ENCODE data around the gene WDR88. TPM values are rescaled to one million over a fixed set of nuclear protein-coding genes. Genes with fewer than 3 reads are reported as not detected.

WDR88 gene
- total RNA-seq, 4 donors from 2014 or later: not detected

DNA sequence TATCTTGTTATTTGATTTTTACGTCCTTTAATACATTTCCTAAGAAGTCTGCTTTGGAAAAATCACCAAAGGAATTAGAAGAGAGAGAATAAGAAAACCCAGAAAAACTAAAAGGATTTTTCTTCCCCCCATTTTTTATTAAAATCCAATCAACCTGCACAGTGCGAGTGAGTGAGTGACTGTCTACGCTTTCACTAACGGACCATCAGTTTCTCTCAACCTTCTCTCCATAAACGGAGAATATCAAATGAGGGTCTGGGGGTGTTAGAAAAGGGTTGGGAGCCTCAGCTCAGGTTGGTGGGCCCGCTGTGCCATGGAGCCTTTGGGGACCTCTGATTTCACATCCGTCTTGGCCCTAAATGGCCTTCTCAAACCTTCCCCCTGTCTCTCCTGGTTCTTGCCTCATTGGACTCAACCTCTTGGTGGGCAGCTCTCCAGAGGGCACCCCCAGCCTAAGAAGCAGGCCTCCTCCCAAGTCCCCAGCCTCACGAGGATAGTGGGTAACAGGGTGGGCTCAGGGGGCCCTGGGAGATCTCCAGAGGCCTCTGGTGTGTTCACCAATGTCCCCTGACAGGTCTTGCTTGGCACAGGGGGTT is 61.5 kb downstream of the WDR88 start:
- no peaks in the 10 kb centered on the region for H3K9me3 ChIP-seq
- H3K4me3 ChIP-seq (replicated peaks in 1 of 3): no peak overlapping the region
- intact Hi-C loops (cut with DNase I): no loop called here
- TF ChIP-seq POLR2A (IDR thresholded peaks at IDR 0.05): no peak
- TF ChIP-seq, protein P1, sequence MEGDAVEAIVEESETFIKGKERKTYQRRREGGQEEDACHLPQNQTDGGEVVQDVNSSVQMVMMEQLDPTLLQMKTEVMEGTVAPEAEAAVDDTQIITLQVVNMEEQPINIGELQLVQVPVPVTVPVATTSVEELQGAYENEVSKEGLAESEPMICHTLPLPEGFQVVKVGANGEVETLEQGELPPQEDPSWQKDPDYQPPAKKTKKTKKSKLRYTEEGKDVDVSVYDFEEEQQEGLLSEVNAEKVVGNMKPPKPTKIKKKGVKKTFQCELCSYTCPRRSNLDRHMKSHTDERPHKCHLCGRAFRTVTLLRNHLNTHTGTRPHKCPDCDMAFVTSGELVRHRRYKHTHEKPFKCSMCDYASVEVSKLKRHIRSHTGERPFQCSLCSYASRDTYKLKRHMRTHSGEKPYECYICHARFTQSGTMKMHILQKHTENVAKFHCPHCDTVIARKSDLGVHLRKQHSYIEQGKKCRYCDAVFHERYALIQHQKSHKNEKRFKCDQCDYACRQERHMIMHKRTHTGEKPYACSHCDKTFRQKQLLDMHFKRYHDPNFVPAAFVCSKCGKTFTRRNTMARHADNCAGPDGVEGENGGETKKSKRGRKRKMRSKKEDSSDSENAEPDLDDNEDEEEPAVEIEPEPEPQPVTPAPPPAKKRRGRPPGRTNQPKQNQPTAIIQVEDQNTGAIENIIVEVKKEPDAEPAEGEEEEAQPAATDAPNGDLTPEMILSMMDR (IDR thresholded peaks at IDR 0.05): no peak
- no peaks in the 10 kb centered on the region for H3K36me3 ChIP-seq
- H3K4me1 ChIP-seq: peaks cover 8% of the 10 kb centered on the region in 2 donors
- WGBS, 2 donors: 86 to 87% methylated on average over 8 of the region's 8 CpGs
- no peak overlapping the region for H3K27ac ChIP-seq
- H3K27me3 ChIP-seq: no peaks in the 10 kb centered on the region
- no peak for DNase-seq

DNA sequence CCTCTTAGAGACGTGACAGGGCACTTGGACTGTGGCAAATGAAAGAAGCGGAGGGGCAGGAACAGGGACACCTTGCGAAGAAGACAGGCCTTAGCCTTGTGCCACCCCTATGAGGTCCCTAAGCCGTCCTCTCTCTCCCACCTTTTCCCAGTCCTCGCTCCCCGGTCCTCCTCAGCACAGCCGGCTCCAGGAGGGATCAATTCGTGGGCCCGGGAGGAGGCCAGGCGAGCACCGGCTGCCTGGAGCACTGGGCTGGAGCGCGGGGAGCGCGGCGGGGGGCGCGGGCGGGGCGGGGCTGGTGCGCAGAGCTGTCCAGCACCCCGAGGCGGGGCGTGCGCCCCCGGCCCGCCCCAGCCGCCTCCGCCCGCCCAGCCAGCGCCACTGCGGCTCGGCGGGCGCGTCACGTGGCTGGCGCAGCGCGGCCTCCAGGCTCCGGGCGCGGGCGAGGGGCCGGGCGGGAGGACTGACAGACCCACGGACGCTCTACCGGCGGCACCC is 62.0 kb downstream of the WDR88 start, which contains the start of gene LRP3:
Gene LRP3 (plus strand): TSS at position 466 of the 498 bp plus-strand sequence. CDS start 456 bp downstream, outside the sequence.
- peak; percentile 64 to 74 for DNase-seq
- H3K4me1 ChIP-seq: peaks cover 8% of the 10 kb centered on the region in 2 donors
- H3K27me3 ChIP-seq: no peaks in the 10 kb centered on the region
- H3K9me3 ChIP-seq: no peaks in the 10 kb centered on the region
- no peaks in the 10 kb centered on the region for H3K36me3 ChIP-seq
- peak within 1 kb of the TSS; percentile 19 to 45 (median 44) for H3K4me3 ChIP-seq (replicated peaks in 1 of 3)
- WGBS, 2 donors: 23 to 47% methylated on average over 3 to 9 of the region's 50 CpGs
- TF ChIP-seq, protein P1 (IDR thresholded peaks at IDR 0.05): no peak
- TF ChIP-seq POLR2A (IDR thresholded peaks at IDR 0.05): peak in 1 of 2 donors; percentile 41
- intact Hi-C loops (cut with DNase I): no loop called here
- H3K27ac ChIP-seq: no peak within 1 kb of the TSS

DNA sequence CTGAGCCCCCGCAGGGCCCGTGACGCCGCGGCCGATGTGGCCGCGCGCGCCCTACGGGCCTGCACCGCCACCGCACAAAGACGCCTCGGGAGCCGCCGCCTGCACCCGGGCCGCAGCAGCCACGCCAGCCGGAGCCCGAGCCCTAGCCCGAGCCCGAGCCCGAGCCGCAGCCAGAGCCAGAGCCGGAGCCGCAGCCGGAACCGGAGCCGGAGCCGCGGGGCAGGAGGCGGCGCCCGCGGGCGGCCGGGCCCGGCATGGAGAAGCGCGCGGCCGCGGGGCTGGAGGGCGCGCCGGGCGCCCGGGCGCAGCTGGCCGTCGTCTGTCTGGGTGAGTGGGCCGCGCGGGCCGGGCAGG is 62.6 kb downstream of the WDR88 start:
- peak overlapping the region in 1 of 3 donors; percentile 45 for H3K4me3 ChIP-seq (replicated peaks in 1 of 3)
- H3K27ac ChIP-seq: no peak overlapping the region
- peaks cover 8% of the 10 kb centered on the region in 2 donors for H3K4me1 ChIP-seq
- no CpG with 5 or more reads among the region's 57 CpGs for WGBS, 2 donors
- intact Hi-C loops (cut with DNase I): no loop called here
- TF ChIP-seq, protein P1 (IDR thresholded peaks at IDR 0.05): no peak
- H3K9me3 ChIP-seq: no peaks in the 10 kb centered on the region
- H3K27me3 ChIP-seq: no peaks in the 10 kb centered on the region
- DNase-seq: peak; percentile 17 to 20
- H3K36me3 ChIP-seq: no peaks in the 10 kb centered on the region

DNA sequence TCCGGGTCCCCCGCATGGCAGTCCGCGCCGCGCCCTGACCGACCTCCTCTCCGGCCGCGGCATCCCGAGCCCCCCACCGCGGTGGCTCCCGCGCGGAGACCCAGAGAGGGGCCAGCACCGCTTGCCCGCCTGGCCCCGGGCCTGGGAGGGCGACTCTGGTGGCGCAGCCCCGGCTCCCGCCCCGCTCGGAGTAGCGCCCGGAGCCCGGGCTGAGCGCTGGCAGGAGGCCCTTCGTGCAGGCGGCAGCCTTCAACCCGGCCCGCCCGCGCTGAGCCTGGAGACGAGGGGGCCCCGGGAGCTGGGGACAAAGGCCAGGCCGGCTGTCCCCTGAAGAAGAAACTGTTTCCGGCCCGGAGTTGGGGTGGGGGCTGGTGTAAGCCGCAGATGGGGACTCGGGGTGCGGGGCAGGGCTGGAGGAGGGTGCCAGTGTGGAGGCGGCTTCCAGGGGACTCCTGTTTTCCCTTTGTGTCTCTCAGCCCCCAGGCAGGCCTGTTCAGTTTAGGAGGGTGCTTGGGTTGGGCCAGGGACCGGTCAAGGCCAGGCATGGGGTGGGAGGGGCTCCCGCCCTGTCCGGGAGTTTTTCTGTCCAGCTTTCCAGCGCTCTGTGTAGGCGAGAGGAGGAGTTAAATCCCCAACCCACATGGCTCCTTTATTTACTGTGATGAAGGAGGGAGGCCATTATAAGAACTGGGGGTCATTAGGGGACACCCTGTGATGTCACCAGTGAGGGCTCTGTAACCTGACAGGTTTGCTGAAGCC is 63.2 kb downstream of the WDR88 start:
- no peaks in the 10 kb centered on the region for H3K27me3 ChIP-seq
- no peaks in the 10 kb centered on the region for H3K36me3 ChIP-seq
- TF ChIP-seq, protein P1 (IDR thresholded peaks at IDR 0.05): no peak
- peak in 1 of 2 donors; percentile 4 for TF ChIP-seq POLR2A (IDR thresholded peaks at IDR 0.05)
- 0 to 8% methylated on average over 2 to 11 of the region's 49 CpGs for WGBS, 2 donors
- peaks cover 8% of the 10 kb centered on the region in 2 donors for H3K4me1 ChIP-seq
- no peak overlapping the region for H3K27ac ChIP-seq
- DNase-seq: peak; percentile 36 to 44
- intact Hi-C loops (cut with DNase I): no loop called here
- no peaks in the 10 kb centered on the region for H3K9me3 ChIP-seq
- peak overlapping the region; percentile 19 to 45 (median 44) for H3K4me3 ChIP-seq (replicated peaks in 1 of 3)
